HG02678 (cell line): ENCODE measurements around the gene CDK10.
"Not testable (repeated sequence)": the region's sequence is repeated elsewhere in the genome, so short reads cannot be mapped to it uniquely, and the experiment has no call there.

ENCODE experiments used
- ATAC-seq: cut with Tn5 transposase; IDR thresholded peaks from one replicate; pipeline ENCODE4 v1.9.1; 2021; ENCODE audit warnings: mild to moderate bottlenecking, moderate library complexity; ENCODE audit not compliant: unreplicated experiment

Gene CDK10

DNA sequence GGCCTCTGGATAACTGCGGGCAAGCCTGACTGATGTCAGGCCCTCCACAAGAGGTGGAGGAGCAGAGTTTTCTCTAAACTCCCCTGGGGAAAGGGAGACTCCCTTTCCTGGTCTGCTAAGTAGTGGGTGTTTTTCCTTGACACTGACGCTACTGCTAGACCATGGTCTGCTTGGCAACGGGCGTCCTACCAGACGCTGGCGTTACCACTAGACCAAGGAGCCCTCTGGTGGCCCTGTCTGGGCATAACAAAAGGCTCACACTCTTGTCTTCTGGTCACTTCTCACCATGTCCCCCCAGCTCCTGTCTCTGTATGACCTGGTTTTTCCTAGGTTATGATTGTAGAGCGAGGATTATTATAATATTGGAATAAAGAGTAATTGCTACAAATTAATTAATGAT lies 19.5 kb upstream of the CDK10 start:
- ATAC-seq, result not testable (repeated sequence)

DNA sequence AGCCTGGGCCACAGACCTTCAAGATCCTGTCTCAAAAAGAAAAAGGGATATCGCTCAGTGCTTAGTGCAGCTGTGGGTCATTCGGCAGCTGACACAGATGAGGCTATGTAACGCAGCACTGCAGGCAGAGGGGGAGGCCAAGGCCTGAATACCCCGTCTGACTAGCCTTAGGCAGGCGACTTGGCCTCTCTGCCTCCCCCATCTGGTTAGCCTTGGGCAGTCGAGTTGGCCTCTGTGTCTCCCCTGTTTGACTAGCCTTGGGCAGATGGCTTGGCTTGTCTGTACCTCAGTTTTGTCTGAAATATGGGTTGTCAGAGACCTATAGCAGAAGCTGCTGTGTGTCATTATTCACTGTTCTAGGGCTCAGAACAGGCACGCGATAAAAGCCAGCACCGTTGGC lies 18.9 kb upstream of the CDK10 start:
- no peak for ATAC-seq

DNA sequence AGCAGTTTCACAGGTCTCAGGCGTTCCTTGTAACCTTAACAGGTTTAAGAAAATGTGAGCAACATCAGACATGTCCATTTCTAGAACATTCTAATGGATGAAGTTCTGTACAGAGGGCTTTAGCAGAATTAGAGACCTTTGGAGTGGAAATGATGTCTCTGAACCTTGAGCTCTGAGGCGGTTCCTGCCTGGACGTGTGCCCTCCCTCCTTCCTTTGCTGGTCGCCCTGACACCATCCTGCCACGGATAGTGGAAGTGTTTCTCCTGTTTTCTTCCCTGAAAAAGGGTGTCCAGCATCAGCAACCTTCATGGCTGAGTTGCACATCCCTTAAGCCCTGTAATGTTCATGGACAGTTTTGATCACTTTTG lies 17.7 kb upstream of the CDK10 start:
- ATAC-seq, result no peak

DNA sequence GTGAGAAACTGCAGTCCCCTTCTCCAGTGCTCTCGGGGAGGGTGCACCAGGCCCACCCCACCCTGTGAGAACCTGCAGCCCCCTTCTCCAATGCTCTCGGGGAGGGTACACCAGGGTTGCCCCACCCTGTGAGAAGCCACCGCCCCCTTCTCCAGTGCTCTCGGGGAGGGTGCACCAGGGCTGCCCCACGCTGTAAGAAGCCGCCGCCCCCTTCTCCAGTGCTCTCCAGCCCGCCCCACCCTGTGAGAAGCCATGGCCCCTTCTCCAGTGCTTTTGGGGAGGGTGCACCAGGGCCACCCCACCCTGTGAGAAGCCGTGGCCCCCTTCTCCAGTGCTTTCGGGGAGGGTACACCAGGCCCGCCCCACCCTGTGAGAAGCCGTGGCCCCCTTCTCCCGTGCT lies 16.7 kb upstream of the CDK10 start:
- ATAC-seq, result no peak

DNA sequence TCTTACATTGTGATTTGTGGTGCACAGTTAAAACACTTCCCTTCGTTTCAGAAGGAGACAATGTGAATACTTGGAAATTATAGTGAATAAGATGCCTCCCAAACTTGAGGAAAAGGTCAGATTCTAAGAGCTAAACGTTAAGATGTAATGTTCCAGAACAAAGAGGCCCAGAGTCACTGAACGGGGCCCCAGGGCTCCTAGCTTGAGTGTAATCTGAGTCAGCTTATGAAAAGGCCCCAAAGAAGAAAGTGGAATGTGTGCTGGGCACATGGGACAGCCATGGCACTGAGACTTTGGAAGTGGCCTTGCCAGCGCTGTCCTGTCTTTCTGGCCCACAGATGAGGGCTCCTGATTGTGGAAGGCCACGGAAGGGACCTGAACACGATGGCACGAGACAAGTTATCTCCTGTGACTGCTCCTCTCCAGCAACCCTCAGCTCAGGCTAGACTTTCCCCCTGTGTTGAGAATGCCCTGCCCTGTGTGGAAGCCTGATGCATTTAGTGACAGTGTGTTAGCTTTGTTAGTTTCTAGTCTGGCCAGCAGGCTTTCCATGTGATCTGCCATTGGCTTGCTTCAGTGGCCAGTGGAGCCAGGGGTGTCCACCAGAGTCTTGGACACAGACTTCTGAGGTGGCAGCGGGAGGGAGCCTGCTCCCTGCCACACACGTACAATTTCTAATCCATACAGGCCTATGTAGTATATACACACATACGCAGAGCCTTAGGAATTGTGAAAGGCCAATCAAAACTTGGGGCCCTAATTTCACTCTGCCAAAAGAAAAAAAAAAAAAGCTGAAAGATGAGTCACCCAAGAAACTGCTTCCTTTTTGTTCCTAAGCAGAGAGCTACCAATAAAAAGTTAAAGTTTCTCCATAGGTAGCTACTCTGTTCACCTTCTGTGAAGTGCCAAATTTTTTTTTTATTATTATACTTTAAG lies 15.7 kb upstream of the CDK10 start:
- ATAC-seq, result no peak

DNA sequence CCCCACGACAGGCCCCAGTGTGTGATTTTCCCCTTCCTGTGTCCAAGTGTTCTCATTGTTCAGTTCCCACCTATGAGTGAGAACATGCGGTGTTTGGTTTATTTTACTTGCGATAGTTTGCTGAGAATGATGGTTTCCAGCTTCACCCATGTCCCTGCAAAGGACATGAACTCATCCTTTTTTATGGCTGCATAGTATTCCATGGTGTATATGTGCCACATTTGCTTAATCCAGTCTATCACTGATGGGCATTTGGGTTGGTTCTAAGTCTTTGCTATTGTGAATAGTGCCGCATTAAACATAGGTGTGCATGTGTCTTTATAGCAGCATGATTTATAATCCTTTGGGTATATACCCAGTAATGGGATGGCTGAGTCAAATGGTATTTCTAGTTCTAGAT lies 14.9 kb upstream of the CDK10 start:
- not testable (repeated sequence) for ATAC-seq

DNA sequence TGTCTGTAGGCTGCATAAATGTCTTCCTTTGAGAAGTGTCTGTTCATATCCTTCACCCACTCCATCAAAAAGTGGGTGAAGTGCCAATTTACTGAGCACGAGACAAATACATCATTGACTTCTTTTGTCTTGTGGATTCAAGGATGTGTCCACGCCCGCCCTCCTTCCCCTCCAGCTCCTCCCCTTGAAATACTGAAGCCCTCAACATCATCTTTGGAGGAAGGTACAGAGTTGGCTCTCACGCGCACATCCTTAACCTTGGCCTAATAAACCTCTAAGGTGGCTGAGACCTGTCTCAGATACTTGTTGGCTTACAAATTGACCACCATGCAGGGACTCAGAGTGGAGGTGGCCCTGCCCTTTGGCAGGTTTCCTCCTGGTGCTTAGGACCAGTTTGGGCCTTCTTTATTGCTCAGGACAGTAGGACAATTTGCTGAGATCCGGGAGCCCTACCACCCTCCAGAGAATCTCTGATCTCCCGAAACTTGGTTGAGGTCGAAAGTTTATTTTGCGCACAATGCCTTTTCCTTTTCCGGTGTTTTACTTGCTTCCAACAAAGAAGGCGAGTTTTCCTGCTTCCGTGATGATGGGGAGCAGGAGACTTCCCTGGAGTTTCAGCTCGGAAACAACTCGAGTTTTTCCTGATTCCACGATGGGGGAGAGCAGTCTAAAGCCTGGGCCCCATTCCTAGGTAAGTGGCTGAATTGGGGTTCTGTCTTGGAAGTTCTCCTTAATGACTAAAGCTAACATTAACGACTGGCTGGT lies 14.1 kb upstream of the CDK10 start:
- ATAC-seq, result no peak

DNA sequence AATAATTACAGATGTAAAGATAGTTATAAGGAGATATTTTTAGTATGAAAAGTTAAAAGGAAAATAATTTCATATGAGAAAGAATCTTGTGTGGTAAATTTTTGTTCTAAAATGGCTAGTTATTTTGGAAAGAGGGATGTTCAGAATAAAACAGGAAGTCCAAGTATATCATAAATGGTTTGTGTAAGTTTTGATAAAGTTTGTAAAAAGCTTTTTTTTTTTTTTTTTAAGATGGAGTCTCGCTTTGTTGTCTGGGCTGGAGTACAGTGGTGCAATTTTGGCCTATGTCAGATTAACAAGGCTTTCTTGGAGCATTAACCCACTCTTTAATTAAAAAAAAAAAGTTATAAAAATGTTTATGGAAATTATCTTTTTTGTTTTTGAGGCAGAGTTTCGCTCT lies 8.2 kb upstream of the CDK10 start:
- no peak for ATAC-seq

DNA sequence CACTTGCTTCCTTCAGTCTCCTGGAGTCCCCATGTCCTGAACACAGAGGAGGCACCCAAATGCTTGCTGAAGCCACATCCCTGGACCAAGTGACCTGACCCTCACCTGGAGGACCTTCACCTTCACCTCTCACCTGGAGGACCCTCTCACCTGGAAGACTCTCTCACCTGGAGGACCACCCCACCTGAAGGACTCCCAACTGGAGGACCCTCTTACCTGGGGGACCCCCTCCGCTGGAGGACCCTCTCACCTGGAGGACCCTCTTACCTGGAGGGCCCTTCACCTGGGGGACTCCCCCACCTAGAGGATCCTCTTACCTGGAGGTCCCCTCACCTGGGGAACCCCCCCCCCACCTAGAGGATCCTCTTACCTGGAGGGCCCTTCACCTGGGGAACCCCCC lies 573 bp upstream of the CDK10 start:
- no peak for ATAC-seq

DNA sequence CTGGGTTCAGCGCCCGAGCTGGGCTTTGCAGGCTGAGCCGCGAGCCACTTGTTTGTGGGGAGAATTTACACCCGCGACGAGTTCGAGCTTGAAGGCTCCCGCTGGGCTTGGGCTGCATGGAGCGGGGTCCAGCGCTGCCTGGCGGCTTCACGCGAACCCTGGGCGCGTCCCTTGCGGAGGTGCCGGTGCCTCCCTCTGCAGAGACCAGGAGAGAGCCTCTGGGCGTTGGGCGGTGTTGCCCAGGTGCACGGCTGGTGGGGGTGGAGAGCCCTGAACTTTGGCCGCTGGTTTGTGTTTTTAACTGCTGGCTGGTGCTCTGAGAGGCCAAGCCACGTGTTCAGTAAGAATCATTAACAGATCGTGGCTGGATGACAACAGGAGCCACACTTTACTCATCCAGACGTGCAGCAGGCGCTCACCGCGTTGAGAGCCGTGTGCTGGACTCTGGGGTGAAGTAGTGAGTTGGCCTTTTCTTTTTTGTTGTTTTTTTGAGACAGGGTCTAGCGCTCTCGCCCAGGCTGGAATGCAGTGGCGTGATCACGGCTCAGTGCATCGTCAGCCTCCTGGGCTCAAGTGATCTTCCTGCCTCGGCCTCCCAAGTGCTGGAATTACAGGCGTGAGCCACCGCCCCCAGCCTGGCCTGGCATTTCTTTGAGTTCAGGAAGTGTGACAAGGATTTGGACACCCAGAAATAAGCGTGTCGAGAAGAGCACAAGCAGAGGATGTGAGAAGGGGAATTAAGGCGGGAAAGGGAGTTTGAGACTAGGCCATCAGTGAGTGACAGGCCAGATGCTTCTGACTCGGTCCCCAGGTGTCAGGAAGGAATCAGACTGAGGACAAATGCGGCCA lies 827 bp downstream of the CDK10 start:
- ATAC-seq, result peak; percentile 48

DNA sequence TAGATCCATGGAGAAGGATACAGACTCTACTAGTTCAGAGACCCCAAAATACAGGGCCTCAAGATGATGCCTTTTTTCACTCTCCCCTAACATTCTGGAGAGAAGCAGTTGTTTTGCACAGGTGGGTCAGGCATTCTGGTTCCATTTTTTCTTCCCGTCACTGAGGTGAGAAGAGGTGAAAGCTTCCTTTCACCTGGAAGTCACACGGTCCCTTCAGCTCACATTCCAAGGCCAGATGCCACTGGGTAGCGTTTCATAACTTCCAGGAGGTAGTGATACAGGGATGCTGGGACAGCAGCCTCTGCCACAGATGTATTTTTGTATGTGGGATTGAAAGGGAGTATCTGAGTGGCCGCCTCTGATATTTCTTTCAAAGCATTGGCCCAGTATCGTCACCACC lies 1.9 kb downstream of the CDK10 start:
- no peak for ATAC-seq

DNA sequence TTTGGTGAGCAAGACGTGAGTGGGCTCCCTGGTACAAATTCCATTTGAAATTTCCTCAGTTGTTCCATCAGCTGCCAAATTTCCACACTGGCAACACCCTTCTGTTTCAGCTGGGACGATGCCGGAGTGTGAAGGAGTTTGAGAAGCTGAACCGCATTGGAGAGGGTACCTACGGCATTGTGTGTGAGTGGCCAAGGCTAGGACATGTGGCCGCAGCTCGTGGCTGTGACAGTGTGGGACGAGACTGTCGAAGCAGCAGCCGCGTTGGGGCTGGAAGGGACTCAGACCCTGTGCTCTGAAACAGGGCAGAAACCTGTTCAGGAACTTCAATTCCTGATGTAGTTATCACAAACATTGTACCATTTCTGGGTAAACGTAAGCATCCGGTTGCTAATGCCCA lies 2.7 kb downstream of the CDK10 start:
- ATAC-seq, result no peak

DNA sequence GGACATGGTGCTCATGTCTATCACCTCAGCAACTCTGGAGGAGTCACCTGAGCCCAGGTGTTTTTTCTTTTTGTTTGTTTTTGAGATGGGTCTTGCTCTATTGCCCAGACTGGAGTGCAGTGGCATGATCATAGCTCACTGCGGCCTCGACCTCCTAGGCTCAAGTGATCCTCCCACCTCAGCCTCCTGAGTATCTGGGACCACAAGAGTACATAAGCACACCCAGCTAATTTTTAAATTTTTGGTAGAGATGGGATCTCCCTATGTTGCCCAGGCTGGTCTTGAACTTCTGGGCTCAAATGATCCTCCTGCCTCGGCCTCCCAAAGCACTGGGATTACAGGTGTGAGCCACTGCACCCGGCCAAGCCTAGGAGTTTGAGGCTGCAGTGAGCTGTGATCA lies 3.1 kb downstream of the CDK10 start:
- not testable (repeated sequence) for ATAC-seq

DNA sequence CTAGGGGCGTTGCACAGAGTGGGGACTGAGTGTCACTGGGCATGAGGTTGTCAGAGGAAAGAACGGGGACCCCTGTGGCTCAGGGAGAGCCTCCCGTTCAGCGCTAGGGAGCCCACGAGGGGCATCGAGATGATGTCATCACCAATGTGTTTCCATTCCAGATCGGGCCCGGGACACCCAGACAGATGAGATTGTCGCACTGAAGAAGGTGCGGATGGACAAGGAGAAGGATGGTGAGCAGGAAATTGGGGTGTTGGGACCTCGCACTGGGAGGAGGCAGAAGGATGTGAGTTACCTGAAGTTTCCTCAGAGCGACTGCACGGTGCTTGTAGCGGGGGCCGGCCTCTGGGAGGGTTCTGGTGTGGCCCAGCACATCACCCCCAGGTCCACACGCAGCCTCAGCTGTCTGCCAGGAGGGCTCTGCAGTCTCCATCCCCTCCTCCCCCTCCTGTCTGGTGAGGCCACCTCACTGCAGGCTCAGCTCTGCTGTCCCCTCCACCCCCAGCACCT lies 4.0 kb downstream of the CDK10 start:
- ATAC-seq, result no peak

DNA sequence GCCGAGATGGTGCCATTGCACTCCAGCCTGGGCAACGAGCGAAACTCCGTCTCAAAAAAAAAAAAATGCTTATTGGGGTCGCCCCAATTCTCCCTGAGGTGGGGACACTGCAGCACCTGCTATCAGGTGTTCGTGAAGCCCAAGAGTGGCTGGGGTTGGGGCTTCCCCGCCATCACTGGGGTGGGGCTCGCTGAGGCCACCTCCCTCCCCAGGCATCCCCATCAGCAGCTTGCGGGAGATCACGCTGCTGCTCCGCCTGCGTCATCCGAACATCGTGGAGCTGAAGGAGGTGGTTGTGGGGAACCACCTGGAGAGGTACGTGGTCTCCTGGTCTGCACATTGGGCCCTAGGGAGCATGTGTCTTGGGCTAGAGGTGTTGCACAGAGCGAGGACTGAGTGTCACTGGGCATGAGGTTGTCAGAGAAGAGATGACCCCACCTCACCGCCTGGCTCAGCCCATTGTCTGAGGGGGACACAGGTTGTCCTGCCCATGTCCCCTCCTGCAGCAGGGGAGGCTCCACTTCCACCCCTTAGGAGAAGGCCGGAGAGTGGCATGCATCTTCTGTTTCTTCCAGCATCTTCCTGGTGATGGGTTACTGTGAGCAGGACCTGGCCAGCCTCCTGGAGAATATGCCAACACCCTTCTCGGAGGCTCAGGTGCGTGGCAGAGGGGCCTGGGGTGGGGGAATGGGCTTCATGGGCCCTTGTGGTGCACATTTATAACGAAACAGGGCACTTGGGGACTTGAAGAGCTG lies 4.9 kb downstream of the CDK10 start:
- ATAC-seq, result no peak

DNA sequence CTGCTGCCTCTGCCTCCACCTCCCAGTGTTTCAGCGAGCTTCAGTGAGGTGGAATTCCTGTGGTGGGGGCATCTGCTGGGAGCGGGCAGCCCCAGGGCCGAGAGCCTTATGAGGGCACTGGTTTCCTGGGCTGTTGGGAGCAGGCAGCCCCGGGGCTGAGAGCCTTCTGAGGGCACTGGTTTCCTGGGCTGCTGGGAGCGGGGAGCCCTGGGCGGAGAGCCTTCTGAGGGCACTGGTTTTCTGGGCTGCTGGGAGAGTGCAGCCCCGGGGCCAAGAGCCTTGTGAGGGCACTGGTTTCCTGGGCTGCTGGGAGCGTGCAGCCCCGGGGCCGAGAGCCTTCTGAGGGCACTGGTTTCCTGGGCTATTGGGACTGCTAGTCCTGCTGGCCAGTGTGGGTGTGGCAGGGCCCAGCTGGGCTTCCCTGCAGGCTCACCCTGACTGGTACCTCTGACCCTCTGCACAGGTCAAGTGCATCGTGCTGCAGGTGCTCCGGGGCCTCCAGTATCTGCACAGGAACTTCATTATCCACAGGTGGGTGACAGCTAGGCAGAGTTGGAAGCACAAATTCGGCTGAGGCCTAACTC lies 5.6 kb downstream of the CDK10 start:
- ATAC-seq, result no peak

DNA sequence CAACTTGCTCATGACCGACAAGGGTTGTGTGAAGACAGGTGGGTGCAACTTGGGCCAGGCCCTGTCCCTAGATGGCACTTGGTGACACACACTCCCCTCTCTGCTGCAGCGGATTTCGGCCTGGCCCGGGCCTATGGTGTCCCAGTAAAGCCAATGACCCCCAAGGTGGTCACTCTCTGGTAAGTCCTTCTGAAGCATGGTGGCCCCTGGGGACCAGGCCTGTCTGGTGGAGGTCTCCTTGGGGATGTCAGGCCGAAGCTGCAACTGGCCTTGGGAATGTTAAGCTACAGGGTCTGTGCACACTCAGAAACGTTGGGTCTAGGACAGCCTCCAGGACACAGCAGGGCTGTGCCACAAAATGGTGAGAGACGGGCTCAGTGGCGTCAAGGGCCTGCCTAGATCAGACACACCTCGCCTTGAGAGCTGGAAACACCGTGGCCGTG lies 6.8 kb downstream of the CDK10 start:
- ATAC-seq, result no peak

DNA sequence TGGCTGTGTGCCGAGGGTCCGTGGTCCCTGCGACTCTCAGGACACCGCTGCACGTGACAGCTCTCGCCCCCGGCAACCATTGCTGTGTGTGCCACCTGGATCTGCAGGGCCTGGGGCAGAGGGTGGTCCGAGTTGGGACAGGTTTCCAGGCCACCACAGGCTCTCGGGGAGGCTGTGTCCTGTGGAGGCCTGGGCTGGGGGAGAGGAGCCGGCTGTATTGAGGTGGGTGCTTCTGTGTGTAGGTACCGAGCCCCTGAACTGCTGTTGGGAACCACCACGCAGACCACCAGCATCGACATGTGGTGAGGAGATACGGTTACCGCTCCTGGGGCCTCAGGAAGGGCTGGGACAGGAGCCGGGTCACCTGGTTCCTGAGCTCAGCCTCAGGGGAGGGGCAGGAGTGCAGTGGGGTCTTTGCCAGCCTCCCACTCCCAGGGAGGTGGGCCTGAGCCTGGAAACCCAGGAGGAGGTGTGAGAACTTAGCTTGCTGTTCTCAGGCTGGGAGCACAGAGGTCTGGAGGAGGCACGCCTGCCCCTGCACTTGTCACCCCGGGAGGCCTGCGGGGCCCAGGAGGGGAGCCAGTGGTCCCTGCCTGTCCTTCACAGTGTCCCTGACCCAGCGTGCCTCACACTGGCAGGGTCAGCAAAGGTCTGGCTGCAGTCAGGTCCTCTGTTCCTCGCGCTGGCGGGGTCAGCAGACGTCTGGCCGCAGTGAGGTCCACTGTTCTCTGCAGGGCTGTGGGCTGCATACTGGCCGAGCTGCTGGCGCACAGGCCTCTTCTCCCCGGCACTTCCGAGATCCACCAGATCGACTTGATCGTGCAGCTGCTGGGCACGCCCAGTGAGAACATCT lies 7.7 kb downstream of the CDK10 start:
- no peak for ATAC-seq

DNA sequence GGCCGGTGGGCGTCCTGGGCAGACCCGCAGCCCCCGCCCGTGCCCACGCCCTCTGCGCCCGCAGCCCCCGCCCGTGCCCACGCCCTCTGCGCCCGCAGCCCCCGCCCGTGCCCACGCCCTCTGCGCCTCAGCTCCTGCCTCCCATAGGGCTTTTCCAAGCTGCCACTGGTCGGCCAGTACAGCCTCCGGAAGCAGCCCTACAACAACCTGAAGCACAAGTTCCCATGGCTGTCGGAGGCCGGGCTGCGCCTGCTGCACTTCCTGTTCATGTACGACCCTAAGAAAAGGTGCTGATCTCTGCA lies 8.2 kb downstream of the CDK10 start:
- not testable (repeated sequence) for ATAC-seq
